Naive B cell (primary cell): Measurements from ENCODE around the gene BLOC1S1. TPM values are rescaled to one million over a fixed set of nuclear protein-coding genes. Genes with fewer than 3 reads are reported as not detected.
A peak's percentile ranks its signal among the peaks of the same experiment; 100 is the strongest.

Experiments used
- ATAC-seq, 2 donors: fragments of 150-1000 bp; cut with Tn5 transposase; 2 replicates each; pipeline ENCODE4 v1.10.0; 2021; ENCODE audit warnings: low read depth in 2 of 2, mild to moderate bottlenecking in 2 of 2, moderate library complexity in 2 of 2
- DNase-seq: peaks from one replicate; pipeline ENCODE4 v3.0.0; 2022
- H3K27ac Mint-ChIP-seq, 6 donors: one replicate each; pipeline ENCODE4 v1.8.0; 2020 to 2022; ENCODE audit warnings: mild to moderate bottlenecking in 6 of 6, mixed read lengths in 6 of 6, moderate library complexity in 5 of 6, inconsistent platforms in 2 of 6
- H3K27me3 Mint-ChIP-seq, 3 donors: one replicate each; pipeline ENCODE4 v1.8.0; 2021 to 2022; ENCODE audit warnings: mixed read lengths in 3 of 3, mild to moderate bottlenecking in 1 of 3
- H3K36me3 Mint-ChIP-seq, 2 donors: one replicate each; pipeline ENCODE4 v1.8.0; 2020 to 2022; ENCODE audit warnings: mixed read lengths in 2 of 2, inconsistent platforms in 1 of 2, mild to moderate bottlenecking in 1 of 2
- H3K4me1 Mint-ChIP-seq, 3 donors: one replicate each; pipeline ENCODE4 v1.8.0; 2020 to 2022; ENCODE audit warnings: mixed read lengths in 3 of 3, inconsistent platforms in 1 of 3, mild to moderate bottlenecking in 1 of 3, moderate library complexity in 1 of 3
- H3K4me3 Mint-ChIP-seq, 8 donors: one replicate each; pipeline ENCODE4 v1.8.0; 2020 to 2022; ENCODE audit warnings: mild to moderate bottlenecking in 8 of 8, mixed read lengths in 8 of 8, moderate library complexity in 8 of 8, inconsistent platforms in 2 of 8
- H3K9me3 Mint-ChIP-seq, 7 donors: one replicate each; pipeline ENCODE4 v1.8.0; 2020 to 2022; ENCODE audit warnings: mixed read lengths in 7 of 7, mild to moderate bottlenecking in 5 of 7, inconsistent platforms in 2 of 7, moderate library complexity in 1 of 7
- polyA plus RNA-seq, 6 donors: library from polyadenylated mRNA; unstranded; fragments of 300-500 nt; fragmentation: Illumina TruSeq; gene quantifications; one replicate each; pipeline ENCODE4 v1.2.3, GENCODE V29; 2021; ENCODE audit warnings: low read depth in 6 of 6

BLOC1S1 gene
- polyA plus RNA-seq, 6 donors from 2014 or later = 152 to 259 (median 180) TPM

DNA sequence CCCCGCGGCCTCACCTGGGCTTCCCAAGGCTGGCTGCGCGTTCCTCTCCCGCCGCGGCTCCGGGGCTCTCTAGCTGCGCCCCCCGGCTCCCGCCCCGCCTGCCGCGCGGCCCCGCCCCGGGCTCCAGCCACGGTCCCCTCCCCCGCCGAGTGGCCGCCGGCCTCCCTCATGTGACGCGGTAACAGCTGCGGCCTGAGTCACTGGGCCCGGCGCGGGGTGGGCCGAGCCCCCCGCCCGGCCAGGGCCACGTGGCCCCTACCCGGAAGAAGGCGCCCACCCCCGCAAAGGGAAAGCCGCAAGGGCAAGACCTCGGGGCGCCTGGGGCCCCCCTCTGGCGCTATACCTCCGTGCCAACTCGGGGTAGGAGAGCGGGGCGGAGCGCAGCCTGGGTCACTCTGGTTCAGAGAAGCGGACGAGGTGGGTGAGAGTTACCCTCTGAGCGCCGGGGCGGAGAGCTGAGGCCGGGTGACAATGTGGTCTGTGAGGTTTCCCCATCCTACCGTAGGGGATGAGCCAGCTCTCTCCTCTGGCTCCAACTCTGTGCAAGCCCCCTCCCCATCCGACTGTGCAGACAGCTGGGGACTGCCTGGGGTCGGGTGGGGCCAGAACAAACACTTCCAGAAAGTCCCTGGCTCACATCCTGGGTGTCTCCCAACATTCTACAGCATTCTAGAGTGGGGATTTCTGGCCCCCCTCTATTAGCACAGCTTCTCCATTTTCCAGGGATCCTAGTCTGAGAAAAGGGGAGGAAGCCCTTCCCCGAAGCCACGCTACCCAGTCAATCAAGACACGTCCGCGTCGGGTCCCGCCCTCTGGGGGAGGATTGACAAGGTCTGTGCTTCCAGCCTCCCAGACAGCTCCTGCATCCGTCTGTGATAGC, 13.3 kb downstream of the BLOC1S1 start, which contains the start of gene CD63:
Gene CD63 (minus strand): TSS at position 71 of the 880 bp plus-strand sequence. CDS start 668 bp downstream, outside the sequence.
- DNase-seq (peak; percentile 50), ATAC-seq (peak; percentile 63 to 69)
- H3K27ac Mint-ChIP-seq = peak within 1 kb of the TSS; percentile 74 to 95 (median 88)
- H3K4me1 Mint-ChIP-seq = peaks cover 36 to 55% (median 50%) of the 10 kb centered on the region in 3 donors
- H3K36me3 Mint-ChIP-seq = no peaks in the 10 kb centered on the region
- H3K9me3 Mint-ChIP-seq = no peaks in the 10 kb centered on the region
- H3K4me3 Mint-ChIP-seq = peak within 1 kb of the TSS; percentile 88 to 97 (median 92)
- H3K27me3 Mint-ChIP-seq = no peaks in the 10 kb centered on the region

DNA sequence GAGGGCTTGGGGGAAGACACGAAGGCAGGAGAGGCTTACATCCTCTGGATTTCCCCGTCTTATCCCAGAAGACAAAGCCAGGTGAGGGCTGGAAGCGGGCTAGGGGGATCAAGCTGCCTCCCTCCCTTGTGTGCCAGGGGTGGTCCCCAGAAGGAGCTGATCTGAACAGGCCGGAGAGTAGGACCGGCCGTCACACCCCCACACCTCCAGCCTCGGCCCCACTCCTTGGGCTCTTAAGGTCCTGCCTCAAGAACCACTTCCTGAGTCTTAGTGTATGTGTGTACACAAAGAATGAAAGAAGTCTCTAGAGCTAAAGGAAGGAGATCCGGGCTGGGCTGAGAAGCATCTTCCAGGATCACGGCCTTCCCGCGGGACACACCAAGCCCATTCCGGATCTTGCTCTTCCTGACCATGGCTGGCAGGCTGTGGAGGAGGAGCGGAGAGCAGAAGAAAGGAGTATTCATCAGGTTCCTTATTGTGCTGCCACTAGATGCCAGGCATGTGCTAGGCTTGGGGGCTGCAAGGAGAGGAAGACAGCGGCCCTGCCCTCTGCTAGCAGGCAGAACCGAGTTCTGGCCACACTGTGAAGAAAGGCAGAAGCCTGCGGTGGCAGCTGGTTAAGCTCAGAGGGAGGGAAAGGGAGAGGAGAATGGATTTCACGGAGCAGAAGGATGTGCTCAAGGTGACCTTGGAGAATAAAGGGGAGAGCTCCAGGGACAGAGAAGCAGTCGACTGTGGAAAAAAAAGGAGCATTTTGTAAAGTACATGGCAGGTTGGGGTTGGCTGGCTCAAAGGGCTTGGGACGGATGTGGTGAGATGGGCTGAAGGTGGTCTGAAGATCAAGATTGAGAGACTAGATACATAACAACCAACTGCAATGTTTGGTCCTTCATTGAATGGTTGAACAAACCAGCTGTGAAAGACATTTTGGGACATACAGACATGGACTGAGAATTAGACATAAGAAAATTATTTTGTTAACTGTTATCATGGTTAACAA, 14.3 kb downstream of the BLOC1S1 start:
- peak; percentile 46 to 57 for ATAC-seq
- H3K27me3 Mint-ChIP-seq = no peaks in the 10 kb centered on the region
- peak overlapping the region; percentile 88 to 97 (median 92) for H3K4me3 Mint-ChIP-seq
- no peaks in the 10 kb centered on the region for H3K36me3 Mint-ChIP-seq
- H3K4me1 Mint-ChIP-seq = peaks cover 31 to 49% (median 43%) of the 10 kb centered on the region in 3 donors
- H3K9me3 Mint-ChIP-seq = no peaks in the 10 kb centered on the region
- DNase-seq = peak; percentile 36
- H3K27ac Mint-ChIP-seq = peak overlapping the region in 5 of 6 donors; percentile 74 to 95 (median 92)

DNA sequence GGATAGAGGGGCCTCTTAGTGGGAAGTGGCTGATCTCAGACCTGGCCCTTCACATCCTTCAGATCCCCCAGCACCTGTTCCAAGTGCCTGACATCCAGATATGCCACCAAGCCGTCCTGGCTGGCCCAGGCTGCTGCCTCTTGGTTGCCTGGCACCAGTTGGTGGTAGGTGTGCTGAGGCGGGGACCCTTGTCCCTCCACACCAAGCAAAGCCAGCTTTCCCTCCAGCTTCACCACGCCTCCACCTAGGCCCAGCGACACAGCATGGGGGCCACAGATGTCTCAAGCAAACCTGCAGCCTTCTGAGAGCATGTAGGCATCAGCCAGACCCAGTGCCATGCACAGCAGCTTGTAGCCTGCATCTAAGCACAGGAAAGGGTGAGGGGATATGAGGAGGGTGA, 16.4 kb downstream of the BLOC1S1 start:
- no peak for DNase-seq
- H3K9me3 Mint-ChIP-seq = no peaks in the 10 kb centered on the region
- no peak for ATAC-seq
- H3K36me3 Mint-ChIP-seq = no peaks in the 10 kb centered on the region
- no peaks in the 10 kb centered on the region for H3K27me3 Mint-ChIP-seq
- H3K4me3 Mint-ChIP-seq = peak overlapping the region in 1 of 8 donors; percentile 54
- H3K27ac Mint-ChIP-seq = peak overlapping the region in 1 of 6 donors; percentile 54
- peaks cover 28 to 37% (median 31%) of the 10 kb centered on the region in 3 donors for H3K4me1 Mint-ChIP-seq

- Mint-ChIP-seq H3K4me3 (no peak overlapping the region), H3K9me3 (no peaks in the 10 kb centered on the region), H3K4me1 (peaks cover 29 to 38% (median 31%) of the 10 kb centered on the region in 3 donors), H3K27me3 (no peaks in the 10 kb centered on the region), H3K36me3 (no peaks in the 10 kb centered on the region), H3K27ac (no peak overlapping the region)
- DNase-seq (no peak), ATAC-seq (no peak)
Measured at GRCh38 chr12:55733021-55733555, 17.2 kb downstream of the BLOC1S1 start.

- Mint-ChIP-seq H3K36me3 (no peaks in the 10 kb centered on the region), H3K9me3 (no peaks in the 10 kb centered on the region), H3K27ac (no peak overlapping the region), H3K27me3 (no peaks in the 10 kb centered on the region), H3K4me1 (peaks cover 33 to 41% (median 37%) of the 10 kb centered on the region in 3 donors), H3K4me3 (no peak overlapping the region)
- ATAC-seq = no peak
- DNase-seq = no peak
Measured at GRCh38 chr12:55733858-55734257, 18.0 kb downstream of the BLOC1S1 start.

- Mint-ChIP-seq H3K36me3 (no peaks in the 10 kb centered on the region), H3K4me3 (no peak overlapping the region), H3K9me3 (no peaks in the 10 kb centered on the region), H3K27ac (no peak overlapping the region), H3K4me1 (peaks cover 28 to 36% (median 34%) of the 10 kb centered on the region in 3 donors), H3K27me3 (no peaks in the 10 kb centered on the region)
- DNase-seq (no peak), ATAC-seq (no peak)
Measured at GRCh38 chr12:55734595-55734994, 18.7 kb downstream of the BLOC1S1 start.

DNA sequence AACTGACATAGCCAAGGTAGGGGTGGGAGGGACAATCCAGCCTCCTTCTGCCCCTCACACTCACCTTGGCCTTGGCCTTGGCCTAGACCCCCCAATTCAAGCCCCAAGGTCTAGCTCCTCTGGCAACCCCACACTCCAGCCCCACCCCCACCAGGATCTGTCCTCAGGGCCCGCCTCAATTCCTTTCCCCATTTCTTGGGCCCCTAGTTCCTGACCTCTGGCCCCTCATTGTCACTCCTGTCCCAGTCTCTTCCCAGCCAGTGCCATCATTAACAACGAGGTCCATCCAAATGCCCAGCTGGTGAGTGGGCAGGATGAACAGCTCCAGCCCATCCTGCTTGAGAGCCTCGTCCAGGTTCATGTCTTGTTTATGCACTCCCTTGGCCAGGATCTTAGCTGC, 20.2 kb downstream of the BLOC1S1 start:
- no peaks in the 10 kb centered on the region for H3K9me3 Mint-ChIP-seq
- peaks cover 15 to 23% (median 22%) of the 10 kb centered on the region in 3 donors for H3K4me1 Mint-ChIP-seq
- no peaks in the 10 kb centered on the region for H3K27me3 Mint-ChIP-seq
- ATAC-seq (no peak), DNase-seq (no peak)
- peak overlapping the region in 1 of 8 donors; percentile 92 for H3K4me3 Mint-ChIP-seq
- no peak overlapping the region for H3K27ac Mint-ChIP-seq
- H3K36me3 Mint-ChIP-seq = no peaks in the 10 kb centered on the region

- Mint-ChIP-seq H3K4me3 (peak overlapping the region; percentile 68 to 97 (median 94)), H3K36me3 (no peaks in the 10 kb centered on the region), H3K27me3 (no peaks in the 10 kb centered on the region), H3K4me1 (peaks cover 15 to 25% (median 24%) of the 10 kb centered on the region in 3 donors), H3K9me3 (no peaks in the 10 kb centered on the region), H3K27ac (peak overlapping the region in 4 of 6 donors; percentile 66 to 93 (median 76))
- DNase-seq (peak; percentile 37), ATAC-seq (peak; percentile 31 to 34)
Measured at GRCh38 chr12:55736780-55737580, 21.1 kb downstream of the BLOC1S1 start.

- DNase-seq (no peak), ATAC-seq (no peak)
- peaks cover 19 to 32% (median 22%) of the 10 kb centered on the region in 3 donors for H3K4me1 Mint-ChIP-seq
- peak overlapping the region in 4 of 6 donors; percentile 48 to 96 (median 80) for H3K27ac Mint-ChIP-seq
- H3K9me3 Mint-ChIP-seq = no peaks in the 10 kb centered on the region
- peak overlapping the region; percentile 68 to 97 (median 96) for H3K4me3 Mint-ChIP-seq
- H3K36me3 Mint-ChIP-seq = no peaks in the 10 kb centered on the region
- H3K27me3 Mint-ChIP-seq = no peaks in the 10 kb centered on the region
Measured at GRCh38 chr12:55737581-55738122, 21.8 kb downstream of the BLOC1S1 start.

GRCh38 chr12:55738123-55739024, 22.5 kb downstream of the BLOC1S1 start:
- ATAC-seq (peak; percentile 83 to 84), DNase-seq (peak; percentile 79)
- peak overlapping the region; percentile 82 to 97 (median 96) for H3K4me3 Mint-ChIP-seq
- H3K9me3 Mint-ChIP-seq = no peaks in the 10 kb centered on the region
- no peaks in the 10 kb centered on the region for H3K27me3 Mint-ChIP-seq
- H3K36me3 Mint-ChIP-seq = no peaks in the 10 kb centered on the region
- peaks cover 21 to 35% (median 22%) of the 10 kb centered on the region in 3 donors for H3K4me1 Mint-ChIP-seq
- peak overlapping the region; percentile 38 to 96 (median 94) for H3K27ac Mint-ChIP-seq

DNA sequence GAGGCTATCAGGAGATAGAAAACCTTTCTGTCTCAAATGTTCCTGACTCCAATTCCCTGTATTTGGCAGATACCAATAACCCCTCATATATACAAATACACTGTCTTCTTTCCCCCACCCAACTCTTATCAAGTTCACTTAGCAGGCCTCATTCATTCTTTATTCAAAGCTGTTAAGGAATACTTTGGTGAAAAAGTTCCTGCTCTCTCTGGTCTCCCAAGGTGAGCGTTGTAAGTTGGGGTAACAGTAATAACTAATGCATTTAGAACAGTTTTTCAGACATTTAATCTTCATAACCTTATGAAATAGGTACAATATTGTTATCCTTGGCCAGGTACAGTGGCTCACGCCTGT, 23.2 kb downstream of the BLOC1S1 start:
- ATAC-seq (no peak), DNase-seq (no peak)
- H3K27ac Mint-ChIP-seq = peak overlapping the region in 3 of 6 donors; percentile 66 to 96 (median 95)
- no peaks in the 10 kb centered on the region for H3K27me3 Mint-ChIP-seq
- H3K9me3 Mint-ChIP-seq = no peaks in the 10 kb centered on the region
- no peaks in the 10 kb centered on the region for H3K36me3 Mint-ChIP-seq
- H3K4me1 Mint-ChIP-seq = peaks cover 21 to 40% (median 25%) of the 10 kb centered on the region in 3 donors
- peak overlapping the region in 7 of 8 donors; percentile 83 to 97 (median 96) for H3K4me3 Mint-ChIP-seq
